ENCODE data around the gene MACROD2. TPM values are rescaled to one million over a fixed set of nuclear protein-coding genes. Genes with fewer than 3 reads are reported as not detected.

The MACROD2 gene
- total RNA-seq, 1 donor from 2014 or later, result 3.5 TPM

DNA sequence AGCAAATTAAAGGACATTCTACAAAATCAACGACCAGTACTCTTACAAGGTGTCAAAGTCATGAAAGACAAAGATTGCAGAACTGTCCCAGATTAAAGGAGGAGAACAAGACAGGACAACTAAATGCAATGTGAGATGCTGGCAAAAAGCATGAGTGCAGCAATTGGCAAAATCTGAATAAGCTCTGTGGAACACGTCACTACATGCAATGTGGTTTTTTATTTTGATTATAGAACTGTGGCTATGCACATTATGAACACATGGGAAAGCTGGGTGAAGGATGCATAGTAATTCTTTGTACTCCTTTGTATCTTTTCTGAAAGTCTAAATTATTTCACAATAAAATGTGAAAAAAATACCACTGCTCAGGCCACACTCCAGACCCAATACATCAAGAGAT lies 2068.6 kb downstream of the MACROD2 start:
- H3K4me1 ChIP-seq, result peaks cover 0 to 4% of the 10 kb centered on the region in 2 donors
- H3K27me3 ChIP-seq, result no peaks in the 10 kb centered on the region
- no peaks in the 10 kb centered on the region for H3K9me3 ChIP-seq
- intact Hi-C loops (cut with DNase I), result no loop called here
- TF ChIP-seq CTCF (IDR thresholded peaks at IDR 0.05), result no peak
- no peak for DNase-seq (ENCODE audit: low spot score in 2 of 2)
- no peaks in the 10 kb centered on the region for H3K36me3 ChIP-seq
- no peak overlapping the region for H3K4me3 ChIP-seq
- H3K27ac ChIP-seq, result no peak overlapping the region

- H3K36me3 ChIP-seq, result no peaks in the 10 kb centered on the region
- H3K4me1 ChIP-seq, result peaks cover 0 to 4% of the 10 kb centered on the region in 2 donors
- TF ChIP-seq CTCF (IDR thresholded peaks at IDR 0.05), result no peak
- H3K9me3 ChIP-seq, result no peaks in the 10 kb centered on the region
- intact Hi-C loops (cut with DNase I), result no loop called here
- no peaks in the 10 kb centered on the region for H3K27me3 ChIP-seq
- no peak for DNase-seq (ENCODE audit: low spot score in 2 of 2)
- no peak overlapping the region for H3K4me3 ChIP-seq
- H3K27ac ChIP-seq, result no peak overlapping the region
Observed at GRCh38 chr20:16064989-16065707, 2069.8 kb downstream of the MACROD2 start.

- TF ChIP-seq CTCF (IDR thresholded peaks at IDR 0.05), result no peak
- H3K4me1 ChIP-seq, result peaks cover 0 to 4% of the 10 kb centered on the region in 2 donors
- H3K36me3 ChIP-seq, result no peaks in the 10 kb centered on the region
Observed at GRCh38 chr20:16066571-16066970, 2071.3 kb downstream of the MACROD2 start.

DNA sequence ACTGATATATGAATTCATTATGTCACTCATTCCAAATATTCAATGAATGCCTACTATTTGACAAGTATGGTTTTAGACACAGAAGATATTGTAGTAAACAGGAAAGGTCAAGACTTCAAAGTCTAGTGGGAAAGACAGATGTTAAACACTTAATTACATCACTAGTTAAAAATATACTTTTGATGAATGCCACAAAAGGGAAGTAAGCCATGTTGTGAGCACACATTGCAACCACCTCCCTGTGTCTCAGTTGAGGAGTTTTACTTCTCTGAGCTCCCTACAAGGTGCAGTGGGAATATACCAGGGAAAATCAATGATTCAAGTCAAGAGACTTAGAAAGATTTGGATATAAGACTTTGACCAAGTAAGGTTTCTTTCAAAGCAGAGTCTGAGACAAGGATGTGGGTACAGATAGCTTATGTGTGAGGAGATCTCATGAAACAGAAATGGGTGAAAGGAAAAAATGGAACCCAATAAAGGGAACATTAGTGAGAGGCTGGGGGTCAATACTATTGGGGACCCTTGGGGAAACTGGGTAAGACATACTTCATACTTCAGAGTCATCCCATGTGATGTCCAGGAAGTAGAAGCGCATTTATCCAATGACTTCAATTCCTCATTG lies 2074.2 kb downstream of the MACROD2 start:
- no peak overlapping the region for H3K4me3 ChIP-seq
- peaks cover 0 to 4% of the 10 kb centered on the region in 2 donors for H3K4me1 ChIP-seq
- TF ChIP-seq CTCF (IDR thresholded peaks at IDR 0.05), result no peak
- no peak for DNase-seq (ENCODE audit: low spot score in 2 of 2)
- intact Hi-C loops (cut with DNase I), result no loop called here
- no peak overlapping the region for H3K27ac ChIP-seq
- H3K27me3 ChIP-seq, result no peaks in the 10 kb centered on the region
- H3K9me3 ChIP-seq, result no peaks in the 10 kb centered on the region
- H3K36me3 ChIP-seq, result no peaks in the 10 kb centered on the region

More at GRCh38 chr20:16066571-16066970, 2071.3 kb downstream of the MACROD2 start:
- DNase-seq (ENCODE audit: low spot score in 2 of 2), result no peak
- intact Hi-C loops (cut with DNase I), result no loop called here
- Histone ChIP-seq H3K27me3 (no peaks in the 10 kb centered on the region), H3K4me3 (no peak overlapping the region), H3K27ac (no peak overlapping the region), H3K9me3 (no peaks in the 10 kb centered on the region)

- intact Hi-C loops (cut with DNase I), result no loop called here
- H3K4me1 ChIP-seq, result no peaks in the 10 kb centered on the region
- DNase-seq (ENCODE audit: low spot score in 2 of 2), result no peak
- no peak overlapping the region for H3K4me3 ChIP-seq
- no peaks in the 10 kb centered on the region for H3K27me3 ChIP-seq
- no peak for TF ChIP-seq CTCF (IDR thresholded peaks at IDR 0.05)
- H3K36me3 ChIP-seq, result no peaks in the 10 kb centered on the region
- H3K27ac ChIP-seq, result no peak overlapping the region
- no peaks in the 10 kb centered on the region for H3K9me3 ChIP-seq
Observed at GRCh38 chr20:16072220-16072619, 2076.9 kb downstream of the MACROD2 start.
